ENCODE measurements around the gene GFM1.

GRCh38 chr3:158727206-158728060 lies 83.1 kb downstream of the GFM1 start:
- TF ChIP-seq CTCF (IDR thresholded peaks at IDR 0.05) (peak; percentile 61 to 96 (median 90)), POLR2A (IDR thresholded peaks at IDR 0.05) (no peak)
